Measurements from ENCODE around the gene MBOAT7. TPM values are rescaled to one million over a fixed set of nuclear protein-coding genes. Genes with fewer than 3 reads are reported as not detected.

MBOAT7 gene
- polyA plus RNA-seq, 3 donors: 74.1 to 97.8 (median 84.2) TPM

- DNase-seq: no peak
Measured at GRCh38 chr19:54151362-54152035, 37.9 kb downstream of the MBOAT7 start.

DNA sequence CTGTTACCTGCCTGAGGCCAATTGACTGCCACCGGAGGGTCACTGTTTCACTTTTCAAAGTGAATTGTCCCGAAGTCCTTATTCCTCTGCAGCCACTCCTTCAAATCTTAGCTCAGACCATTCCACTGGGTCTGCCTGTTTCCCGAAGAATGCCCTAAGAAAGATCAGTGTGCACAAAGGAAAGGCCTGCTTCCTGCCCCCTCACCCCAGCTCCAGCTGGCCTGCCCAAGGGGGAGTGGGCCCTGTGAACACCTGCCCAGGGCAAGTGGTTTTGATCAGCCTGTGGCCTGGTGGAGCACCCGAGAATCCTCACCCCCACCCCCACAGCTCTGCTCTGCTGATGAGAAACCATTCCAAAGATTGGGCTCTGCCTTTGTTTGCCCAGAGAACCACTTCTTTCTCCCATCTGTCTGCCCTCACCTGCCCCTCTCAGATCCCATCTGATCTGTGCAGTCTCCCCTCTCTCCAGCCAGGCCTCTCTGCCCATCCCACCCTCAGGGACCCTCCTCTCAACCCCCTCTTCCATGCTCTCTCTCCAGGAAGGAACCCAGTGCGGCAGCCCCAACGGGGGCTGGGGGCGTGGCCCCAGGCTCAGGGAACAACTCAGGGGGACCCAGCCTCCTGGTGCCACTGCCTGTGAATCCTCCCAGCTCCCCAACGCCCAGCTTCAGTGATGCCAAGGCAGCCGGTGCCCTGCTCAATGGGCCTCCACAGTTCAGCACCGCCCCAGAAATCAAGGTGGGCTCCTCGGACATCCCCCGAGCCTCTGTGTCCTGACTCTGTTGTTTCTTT, 40.2 kb downstream of the MBOAT7 start:
- no peak for DNase-seq

- DNase-seq: no peak
Measured at GRCh38 chr19:54148158-54148557, 41.2 kb downstream of the MBOAT7 start.

DNA sequence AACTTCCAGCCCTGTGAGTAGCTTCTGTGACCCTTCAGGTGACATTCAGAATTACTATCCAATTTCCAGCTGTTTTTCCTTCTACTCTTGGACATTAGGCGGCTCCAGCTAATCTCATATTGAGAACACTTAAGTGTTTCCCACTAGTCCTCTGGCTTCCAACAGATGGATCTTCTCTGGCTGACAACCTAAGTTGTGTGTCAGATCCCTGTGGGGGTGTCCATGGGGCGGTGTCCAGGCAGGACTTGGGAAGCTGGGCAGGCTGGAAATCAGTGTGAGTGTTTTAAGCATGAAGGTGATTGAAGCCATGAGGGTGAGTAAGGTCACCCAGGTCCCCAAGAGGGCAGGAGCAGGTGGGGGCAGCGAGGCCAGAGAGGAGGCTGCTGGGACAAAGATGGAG, 41.7 kb downstream of the MBOAT7 start:
- peak; percentile 70 for DNase-seq

- no peak for DNase-seq
Measured at GRCh38 chr19:54145541-54146158, 43.7 kb downstream of the MBOAT7 start.

- no peak for DNase-seq
Measured at GRCh38 chr19:54142166-54142780, 47.1 kb downstream of the MBOAT7 start.

- no peak for DNase-seq
Measured at GRCh38 chr19:54141356-54141755, 48.0 kb downstream of the MBOAT7 start.

GRCh38 chr19:54138489-54139256, 50.7 kb downstream of the MBOAT7 start:
- no peak for DNase-seq

GRCh38 chr19:54137699-54138488, 51.5 kb downstream of the MBOAT7 start, which contains the start of gene CNOT3:
Gene CNOT3 (plus strand): TSS chr19:54137762. CDS start chr19:54142979, 5,217 bp downstream.
- DNase-seq: no peak

DNA sequence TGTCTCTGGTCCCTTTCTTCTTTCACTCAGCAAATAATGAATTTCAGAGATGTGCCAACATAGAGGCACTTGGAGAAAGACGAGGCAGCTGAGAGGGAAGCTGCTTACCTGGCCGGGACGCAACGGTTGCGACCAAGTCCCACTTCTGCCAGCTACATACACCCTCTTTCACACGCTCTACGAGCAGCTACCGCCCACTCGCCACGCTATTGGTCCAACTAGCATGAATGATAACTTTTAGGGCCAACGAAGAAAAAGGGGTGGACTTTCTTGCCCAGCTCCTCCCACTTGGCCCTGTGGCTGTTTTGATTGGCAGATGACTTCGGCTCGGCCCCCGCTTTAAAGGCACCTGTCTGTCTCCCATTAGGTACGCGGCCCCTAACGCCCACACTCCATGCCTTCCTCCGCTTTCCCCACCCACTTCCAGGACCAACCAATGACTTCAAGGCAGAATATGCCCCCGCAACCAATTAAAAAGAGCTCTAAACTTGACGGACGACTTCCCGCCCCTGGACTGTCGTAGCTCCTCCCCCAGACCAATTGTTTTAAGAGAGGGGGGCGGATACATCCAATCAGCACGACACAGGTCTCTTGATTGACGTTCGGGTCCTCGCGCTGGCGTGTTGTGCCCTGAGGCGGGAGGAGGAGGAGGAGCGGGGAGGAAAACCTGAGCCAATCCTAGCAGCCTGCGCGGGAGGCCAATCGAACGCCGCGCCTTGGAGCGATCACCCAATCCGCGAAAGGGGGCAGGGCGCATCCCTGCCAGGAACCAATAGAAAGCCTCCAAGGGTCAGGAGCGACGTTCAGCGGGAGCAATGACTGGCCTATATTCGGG, 52.3 kb downstream of the MBOAT7 start:
- DNase-seq: peak; percentile 100

DNA sequence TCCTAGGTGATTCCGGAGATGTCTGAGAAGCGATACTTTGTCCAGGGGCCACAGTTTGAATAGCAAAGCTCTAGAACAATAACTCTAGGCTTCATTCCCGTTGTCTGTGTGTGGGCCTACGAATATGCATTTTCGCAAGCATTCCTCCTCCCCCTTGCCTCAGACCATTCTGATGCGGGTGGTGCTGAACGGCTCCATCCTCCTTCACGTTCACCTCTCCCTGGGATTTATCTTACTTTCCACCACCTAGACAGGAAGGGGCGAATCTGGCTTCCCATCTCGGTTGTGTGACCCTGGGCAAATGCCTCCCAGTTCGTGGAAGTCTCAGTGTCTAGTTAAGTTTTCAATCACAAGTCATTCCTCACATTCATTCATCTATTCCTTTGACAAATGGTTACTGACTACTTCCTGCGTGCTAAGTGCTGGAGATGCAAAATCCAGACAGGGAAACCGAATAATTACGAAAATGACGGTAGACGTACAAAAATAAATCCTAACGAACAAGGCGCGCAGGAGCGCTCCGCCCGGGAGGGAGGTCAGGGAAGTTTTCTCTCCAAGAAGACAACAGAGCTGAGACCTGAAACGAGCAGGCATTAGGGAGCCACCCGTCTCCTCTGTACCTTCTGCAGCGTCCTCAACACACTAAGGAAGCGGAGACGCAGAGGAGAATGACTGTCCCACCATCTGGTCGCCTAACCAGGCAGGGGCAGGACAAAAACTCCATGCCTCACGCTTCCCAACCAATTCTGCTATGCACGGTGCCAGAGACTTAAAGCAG, 53.1 kb downstream of the MBOAT7 start:
- DNase-seq: no peak

DNA sequence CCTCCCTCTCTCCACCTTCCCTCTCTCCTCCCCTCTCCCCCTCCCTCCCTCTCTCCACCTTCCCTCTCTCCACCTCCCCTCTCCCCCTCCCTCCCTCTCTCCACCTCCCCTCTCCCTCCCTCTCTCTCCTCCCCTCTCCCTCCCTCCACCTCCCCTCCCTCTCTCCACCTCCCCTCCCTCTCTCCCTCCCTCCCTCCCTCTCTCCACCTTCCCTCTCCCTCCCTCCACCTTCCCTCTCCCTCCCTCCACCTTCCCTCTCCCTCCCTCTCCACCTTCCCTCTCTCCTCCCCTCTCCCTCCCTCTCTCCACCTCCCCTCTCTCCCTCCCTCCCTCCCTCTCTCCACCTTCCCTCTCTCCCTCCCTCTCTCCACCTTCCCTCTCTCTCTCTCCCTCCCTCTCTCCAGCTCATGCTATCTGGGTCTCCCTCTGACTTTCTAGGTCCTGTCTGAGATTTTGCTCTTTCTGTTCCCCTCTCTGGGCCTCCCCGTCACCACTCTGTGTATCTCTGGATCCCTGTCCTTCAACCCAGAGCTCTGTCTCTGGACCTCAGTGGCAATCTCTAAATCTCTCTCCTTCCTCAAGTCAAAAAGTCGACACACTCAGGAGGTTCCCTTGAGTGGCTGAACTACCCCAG, 55.3 kb downstream of the MBOAT7 start:
- DNase-seq: no peak

GRCh38 chr19:54133312-54133956, 55.9 kb downstream of the MBOAT7 start:
- peak; percentile 46 for DNase-seq

DNA sequence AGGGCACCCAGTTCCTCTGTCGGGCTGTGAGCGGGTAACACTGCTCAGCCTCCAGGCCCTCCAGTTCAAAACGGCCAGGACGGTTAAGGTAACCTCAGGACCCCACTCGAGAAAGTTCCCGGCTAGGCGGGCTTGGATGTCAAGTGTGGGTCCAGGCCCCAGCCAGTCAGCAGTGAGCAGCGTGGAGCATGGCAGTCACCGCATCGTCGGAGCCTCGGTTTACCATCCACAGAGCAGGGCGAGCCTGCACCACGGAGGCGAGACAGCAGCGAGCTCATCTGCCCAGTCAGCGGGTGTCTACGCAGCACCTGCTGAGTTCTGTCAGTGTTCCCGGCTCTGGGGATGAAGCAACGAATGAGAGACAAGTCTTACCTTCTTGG, 59.8 kb downstream of the MBOAT7 start:
- no peak for DNase-seq

DNA sequence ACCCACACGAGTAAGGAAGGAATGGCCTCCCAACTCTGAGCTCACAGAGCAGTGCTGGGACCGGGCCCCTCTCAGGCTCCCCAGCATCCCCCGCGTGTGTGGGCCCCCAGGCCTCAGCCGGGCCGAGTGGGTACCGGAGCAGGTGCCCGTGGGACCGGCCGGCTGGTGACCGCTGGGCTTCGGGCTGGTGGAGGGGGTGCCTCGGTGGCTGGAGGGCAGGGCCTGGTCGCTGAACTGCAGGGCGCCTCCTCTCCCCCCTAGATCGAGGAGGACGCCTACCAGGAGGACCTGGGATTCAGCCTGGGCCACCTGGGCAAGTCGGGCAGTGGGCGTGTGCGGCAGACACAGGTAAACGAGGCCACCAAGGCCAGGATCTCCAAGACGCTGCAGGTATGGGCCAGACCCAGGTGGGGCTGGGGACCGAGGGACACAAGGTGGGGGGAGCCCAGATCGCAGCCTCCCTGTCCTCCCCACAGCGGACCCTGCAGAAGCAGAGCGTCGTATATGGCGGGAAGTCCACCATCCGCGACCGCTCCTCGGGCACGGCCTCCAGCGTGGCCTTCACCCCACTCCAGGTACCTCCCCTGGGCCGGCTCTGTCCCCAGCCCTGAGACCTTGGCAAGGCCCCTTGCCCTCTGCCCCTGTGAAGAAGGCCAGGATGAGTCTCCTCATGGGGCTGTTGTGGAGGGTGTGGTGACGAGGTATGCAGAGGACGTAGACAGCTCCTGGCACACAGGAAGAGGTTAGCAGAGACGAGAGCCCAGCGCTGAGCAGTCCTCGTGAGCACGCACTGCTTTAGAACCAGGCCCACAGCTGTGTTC, 60.4 kb downstream of the MBOAT7 start:
- DNase-seq: no peak

- no peak for DNase-seq
Measured at GRCh38 chr19:54128441-54128725, 61.0 kb downstream of the MBOAT7 start.

DNA sequence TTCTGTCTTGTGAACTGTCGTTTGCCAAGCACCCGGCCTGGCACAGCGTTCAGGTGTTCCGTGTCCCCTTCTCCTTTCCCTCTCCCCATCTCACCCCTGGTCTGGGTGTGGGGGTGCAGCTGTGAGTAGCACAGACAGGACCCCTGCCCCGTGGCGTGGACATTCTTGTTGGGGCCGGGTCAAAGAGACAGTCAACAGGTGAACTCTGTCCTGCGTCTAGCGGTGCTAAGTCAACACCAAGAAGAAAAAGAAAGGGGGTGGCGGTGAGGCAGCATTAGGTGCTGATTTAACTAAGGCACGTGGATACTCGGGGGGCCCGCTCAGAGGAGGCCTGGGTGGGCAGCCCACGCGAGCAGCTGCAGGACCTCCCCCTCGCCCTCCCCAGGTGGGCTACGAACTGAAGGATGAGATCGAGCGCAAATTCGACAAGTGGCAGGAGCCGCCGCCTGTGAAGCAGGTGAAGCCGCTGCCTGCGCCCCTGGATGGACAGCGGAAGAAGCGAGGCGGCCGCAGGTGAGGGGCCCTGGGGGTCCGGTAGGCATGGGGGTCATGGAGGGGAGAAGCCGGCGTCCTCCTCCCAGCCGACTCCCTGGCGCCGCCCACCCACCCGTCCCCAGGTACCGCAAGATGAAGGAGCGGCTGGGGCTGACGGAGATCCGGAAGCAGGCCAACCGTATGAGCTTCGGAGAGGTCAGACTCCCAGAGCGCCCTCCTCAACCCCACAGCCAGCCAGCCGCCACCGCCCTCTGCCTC, 61.5 kb downstream of the MBOAT7 start:
- DNase-seq: no peak
